NCI-H2029 treated with DMSO at 0.1 percent for 48 hours (cell line): Measurements from ENCODE around the gene HPS6.
A peak's percentile ranks its signal among the peaks of the same experiment; 100 is the strongest.

Experiments used
- DNase-seq: peaks from one replicate; lab custom pipeline; 2025; lab: John Stamatoyannopoulos, UW

The HPS6 gene

GRCh38 chr10:102069071-102069470 is 3.9 kb downstream of the HPS6 start:
- no peak for DNase-seq

GRCh38 chr10:102072673-102073527 is 7.8 kb downstream of the HPS6 start:
- peak; percentile 17 for DNase-seq

- no peak for DNase-seq
These were observed 18.4 kb downstream of the HPS6 start for GRCh38 chr10:102083541-102083940.

GRCh38 chr10:102085336-102085735 is 20.2 kb downstream of the HPS6 start:
- DNase-seq, result no peak

GRCh38 chr10:102086196-102086595 is 21.0 kb downstream of the HPS6 start:
- DNase-seq, result no peak

- no peak for DNase-seq
These were observed 25.6 kb downstream of the HPS6 start for GRCh38 chr10:102090772-102091171.

GRCh38 chr10:102096449-102096848 is 31.3 kb downstream of the HPS6 start:
- DNase-seq, result no peak

- DNase-seq, result no peak
These were observed 36.0 kb downstream of the HPS6 start for GRCh38 chr10:102101152-102101551.

- DNase-seq, result no peak
These were observed 37.3 kb downstream of the HPS6 start for GRCh38 chr10:102102421-102102820.

GRCh38 chr10:102106998-102107397 is 41.8 kb downstream of the HPS6 start:
- DNase-seq, result no peak

- no peak for DNase-seq
These were observed 44.3 kb downstream of the HPS6 start for GRCh38 chr10:102109166-102110116.

- no peak for DNase-seq
These were observed 46.1 kb downstream of the HPS6 start for GRCh38 chr10:102111276-102111675.

- no peak for DNase-seq
These were observed 47.2 kb downstream of the HPS6 start for GRCh38 chr10:102112210-102112817.

- DNase-seq, result no peak
These were observed 48.3 kb downstream of the HPS6 start for GRCh38 chr10:102113261-102113955.

- no peak for DNase-seq
These were observed 49.1 kb downstream of the HPS6 start for GRCh38 chr10:102113956-102114857.

- peak; percentile 22 for DNase-seq
These were observed 49.9 kb downstream of the HPS6 start for GRCh38 chr10:102114861-102115618.

GRCh38 chr10:102115775-102116174 is 50.6 kb downstream of the HPS6 start:
- DNase-seq, result no peak

- DNase-seq, result no peak
These were observed 51.5 kb downstream of the HPS6 start for GRCh38 chr10:102116656-102117055.
